Stimulated activated naive CD8-positive, alpha-beta T cell treated with anti-CD3 and anti-CD28 coated beads, Interleukin-15, amount 100 ng/mL, for 72 hours (primary cell): ENCODE measurements around the gene KNOP1.
"Not testable (repeated sequence)": the region's sequence is repeated elsewhere in the genome, so short reads cannot be mapped to it uniquely, and the experiment has no call there.

Experiments used
- ATAC-seq: fragments of 150-1000 bp; cut with Tn5 transposase; 2 replicates; pipeline ENCODE4 v1.10.0; 2021; ENCODE audit warnings: mild to moderate bottlenecking, moderate library complexity
- DNase-seq, 2 donors: peaks; one replicate each; pipeline ENCODE4 v3.0.0; 2021 to 2022
- H3K27ac Mint-ChIP-seq, 2 donors: one replicate each; pipeline ENCODE4 v1.8.0; 2022; ENCODE audit warnings: mild to moderate bottlenecking in 2 of 2, mixed read lengths in 2 of 2, moderate library complexity in 2 of 2
- H3K27me3 Mint-ChIP-seq: one replicate; pipeline ENCODE4 v1.8.0; 2022; ENCODE audit warnings: mixed read lengths
- H3K4me1 Mint-ChIP-seq: one replicate; pipeline ENCODE4 v1.8.0; 2022; ENCODE audit warnings: mild to moderate bottlenecking, mixed read lengths
- H3K4me3 Mint-ChIP-seq, 2 donors: one replicate each; pipeline ENCODE4 v1.8.0; 2022; ENCODE audit warnings: mild to moderate bottlenecking in 2 of 2, mixed read lengths in 2 of 2, moderate library complexity in 1 of 2
- H3K9me3 Mint-ChIP-seq, 2 donors: one replicate each; pipeline ENCODE4 v1.8.0; 2022; ENCODE audit warnings: mixed read lengths in 2 of 2

Gene KNOP1

DNA sequence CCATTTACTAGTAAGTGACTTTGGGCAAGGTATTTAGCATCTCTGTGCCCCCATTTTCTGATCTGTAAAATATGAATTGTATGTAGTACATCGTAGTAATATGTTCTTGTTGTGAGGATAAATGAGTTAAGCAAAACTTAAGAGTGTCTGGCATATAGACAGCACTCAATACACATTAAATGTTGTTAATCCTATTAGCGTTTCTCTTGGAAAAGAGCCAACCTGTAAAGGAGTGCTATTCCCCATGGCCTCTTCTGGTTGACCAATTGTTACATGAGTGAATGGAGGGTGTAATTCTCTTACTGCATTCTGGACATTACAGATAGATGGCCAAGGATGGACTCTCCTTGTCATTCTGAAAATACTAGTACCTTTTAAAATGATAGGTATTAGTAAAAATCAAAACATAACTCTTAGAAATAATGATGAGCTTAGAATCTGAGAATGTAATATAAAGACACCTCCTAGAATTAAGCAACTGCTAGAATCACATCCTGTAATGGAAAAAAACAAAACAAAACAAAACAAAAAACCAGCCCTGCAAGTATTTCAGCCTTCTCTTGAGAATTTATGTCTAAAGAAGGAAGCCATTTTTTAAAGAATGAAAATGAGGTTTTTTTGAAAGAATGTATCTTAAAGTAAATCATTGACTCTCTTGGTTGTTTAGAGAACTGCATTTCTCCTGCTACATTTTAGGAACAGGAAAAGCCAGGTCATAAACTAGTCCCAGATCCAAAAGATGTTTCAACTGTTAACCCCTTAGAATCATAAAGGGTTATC lies 30.6 kb upstream of the KNOP1 start:
- H3K9me3 Mint-ChIP-seq, result no peaks in the 10 kb centered on the region
- H3K4me1 Mint-ChIP-seq, result no peaks in the 10 kb centered on the region
- H3K27ac Mint-ChIP-seq, result no peak overlapping the region
- no peak overlapping the region for H3K4me3 Mint-ChIP-seq
- DNase-seq (no peak), ATAC-seq (no peak)
- H3K27me3 Mint-ChIP-seq, result no peaks in the 10 kb centered on the region

DNA sequence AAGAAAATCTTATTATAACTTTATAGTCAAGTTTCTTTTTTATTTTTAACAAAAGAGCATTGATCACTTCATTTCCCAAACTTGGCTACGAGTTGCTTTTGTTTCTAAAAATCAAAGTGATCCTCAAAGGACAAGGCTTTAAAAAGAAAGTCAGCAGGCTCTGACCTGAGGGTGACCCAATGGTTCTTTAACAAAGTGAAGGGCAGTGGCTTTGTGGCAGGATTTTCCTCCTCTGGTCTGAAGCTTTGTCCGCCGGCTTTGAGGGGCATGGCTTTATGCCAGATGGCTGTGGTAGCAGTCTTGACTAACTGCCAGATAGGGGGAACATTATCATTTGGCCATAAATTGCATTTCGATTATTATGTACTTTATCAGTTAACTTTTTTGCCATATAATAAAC lies 28.5 kb upstream of the KNOP1 start:
- Mint-ChIP-seq H3K4me1 (no peaks in the 10 kb centered on the region), H3K9me3 (no peaks in the 10 kb centered on the region), H3K27me3 (no peaks in the 10 kb centered on the region), H3K4me3 (no peak overlapping the region), H3K27ac (no peak overlapping the region)
- ATAC-seq (no peak), DNase-seq (no peak)

DNA sequence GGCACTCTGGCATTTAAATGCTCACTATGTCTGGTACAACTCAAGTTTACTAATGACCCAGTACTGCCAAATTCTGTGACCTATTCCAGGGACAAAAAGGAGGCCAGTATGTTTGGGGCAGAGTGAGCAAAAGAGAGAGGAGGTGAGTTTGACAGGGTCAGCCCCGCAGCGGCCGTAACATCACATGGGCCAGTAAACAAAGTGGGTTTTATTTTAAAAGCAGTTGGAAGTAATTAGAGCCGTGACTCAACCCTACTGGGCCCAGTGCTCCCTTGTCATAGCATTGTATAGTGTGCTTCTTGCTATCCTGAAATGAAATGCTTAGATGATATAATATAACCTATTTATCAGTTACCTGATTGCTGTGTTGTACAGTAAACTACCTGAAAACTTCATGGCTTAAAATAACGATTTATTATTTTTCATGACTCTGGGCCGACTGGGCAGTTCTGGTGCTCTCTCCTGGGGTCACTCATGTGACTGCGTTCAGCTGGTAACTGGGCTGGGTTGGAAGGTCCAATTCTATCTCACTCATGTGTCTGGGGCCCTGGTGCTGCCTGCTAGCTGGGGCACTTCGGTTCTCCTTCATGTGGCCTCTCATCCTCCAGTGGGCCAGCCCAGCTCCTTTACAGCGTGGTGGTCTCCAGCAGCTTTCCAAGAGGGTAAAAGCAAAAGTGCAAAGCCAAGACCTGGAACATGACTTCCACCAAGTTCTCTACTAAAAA lies 27.4 kb upstream of the KNOP1 start:
- no peaks in the 10 kb centered on the region for H3K4me1 Mint-ChIP-seq
- no peaks in the 10 kb centered on the region for H3K9me3 Mint-ChIP-seq
- ATAC-seq (no peak), DNase-seq (no peak)
- H3K27me3 Mint-ChIP-seq, result no peaks in the 10 kb centered on the region
- H3K4me3 Mint-ChIP-seq, result no peak overlapping the region
- H3K27ac Mint-ChIP-seq, result peak overlapping the region in 1 of 2 donors; percentile 29

DNA sequence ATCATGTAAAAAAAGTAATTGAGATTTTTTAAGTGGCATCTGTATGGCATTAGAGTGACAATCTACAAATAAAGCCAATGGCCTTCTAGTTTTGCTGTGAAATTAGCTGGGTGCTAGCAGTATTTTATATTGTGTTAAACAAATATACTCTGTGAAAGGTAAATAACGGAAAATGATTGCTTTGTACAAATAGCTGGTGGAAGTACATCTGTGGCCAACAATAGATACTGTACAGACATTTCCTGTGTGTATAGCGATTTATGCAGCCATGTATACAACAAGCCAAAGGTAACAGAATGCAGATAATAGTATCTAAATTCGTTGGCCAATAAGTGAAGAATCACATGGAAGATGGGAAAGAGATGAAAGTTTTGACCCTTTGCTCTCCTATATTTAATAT lies 26.6 kb upstream of the KNOP1 start:
- DNase-seq (no peak), ATAC-seq (no peak)
- H3K9me3 Mint-ChIP-seq, result no peaks in the 10 kb centered on the region
- no peak overlapping the region for H3K4me3 Mint-ChIP-seq
- H3K27ac Mint-ChIP-seq, result no peak overlapping the region
- H3K4me1 Mint-ChIP-seq, result no peaks in the 10 kb centered on the region
- no peaks in the 10 kb centered on the region for H3K27me3 Mint-ChIP-seq

DNA sequence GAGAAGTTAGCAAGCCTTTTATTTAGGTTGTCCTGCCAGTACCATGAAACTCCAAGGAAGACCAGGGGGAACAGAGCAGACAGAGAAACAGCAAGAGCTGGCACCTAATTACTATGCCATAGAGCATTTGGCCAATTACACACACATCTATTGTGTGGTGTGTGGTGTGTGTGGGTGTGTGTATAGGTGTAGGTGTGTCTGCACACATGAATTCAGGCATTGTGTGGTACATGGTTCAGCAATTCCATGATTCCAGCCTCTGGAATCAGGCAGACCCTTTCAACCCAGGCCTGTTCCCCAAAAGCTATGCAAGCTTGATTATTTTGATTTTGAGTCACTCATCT lies 25.8 kb upstream of the KNOP1 start:
- no peaks in the 10 kb centered on the region for H3K4me1 Mint-ChIP-seq
- DNase-seq (no peak), ATAC-seq (no peak)
- no peak overlapping the region for H3K27ac Mint-ChIP-seq
- no peak overlapping the region for H3K4me3 Mint-ChIP-seq
- no peaks in the 10 kb centered on the region for H3K9me3 Mint-ChIP-seq
- no peaks in the 10 kb centered on the region for H3K27me3 Mint-ChIP-seq

DNA sequence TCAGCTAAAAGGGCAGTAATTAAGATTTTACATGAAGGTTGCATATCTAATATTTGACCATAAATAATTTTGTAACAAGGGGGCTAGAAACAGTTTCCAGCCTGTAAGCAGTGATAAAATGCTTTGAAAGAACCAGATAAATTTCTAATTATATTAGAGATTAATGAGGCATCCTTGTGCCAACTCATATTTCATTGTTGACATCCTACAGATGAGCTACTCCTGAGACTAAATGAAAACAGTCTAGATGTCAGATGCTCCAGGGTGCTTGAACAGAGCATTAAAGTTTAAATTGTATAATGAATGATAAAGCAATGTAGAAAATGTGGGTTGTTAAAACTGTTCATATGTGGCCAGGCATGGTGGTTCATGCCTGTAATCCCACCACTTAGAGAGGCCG lies 23.3 kb upstream of the KNOP1 start:
- no peak for ATAC-seq
- H3K27ac Mint-ChIP-seq, result no peak overlapping the region
- H3K4me1 Mint-ChIP-seq, result no peaks in the 10 kb centered on the region
- H3K27me3 Mint-ChIP-seq, result no peaks in the 10 kb centered on the region
- no peak for DNase-seq
- H3K4me3 Mint-ChIP-seq, result no peak overlapping the region
- H3K9me3 Mint-ChIP-seq, result no peaks in the 10 kb centered on the region

DNA sequence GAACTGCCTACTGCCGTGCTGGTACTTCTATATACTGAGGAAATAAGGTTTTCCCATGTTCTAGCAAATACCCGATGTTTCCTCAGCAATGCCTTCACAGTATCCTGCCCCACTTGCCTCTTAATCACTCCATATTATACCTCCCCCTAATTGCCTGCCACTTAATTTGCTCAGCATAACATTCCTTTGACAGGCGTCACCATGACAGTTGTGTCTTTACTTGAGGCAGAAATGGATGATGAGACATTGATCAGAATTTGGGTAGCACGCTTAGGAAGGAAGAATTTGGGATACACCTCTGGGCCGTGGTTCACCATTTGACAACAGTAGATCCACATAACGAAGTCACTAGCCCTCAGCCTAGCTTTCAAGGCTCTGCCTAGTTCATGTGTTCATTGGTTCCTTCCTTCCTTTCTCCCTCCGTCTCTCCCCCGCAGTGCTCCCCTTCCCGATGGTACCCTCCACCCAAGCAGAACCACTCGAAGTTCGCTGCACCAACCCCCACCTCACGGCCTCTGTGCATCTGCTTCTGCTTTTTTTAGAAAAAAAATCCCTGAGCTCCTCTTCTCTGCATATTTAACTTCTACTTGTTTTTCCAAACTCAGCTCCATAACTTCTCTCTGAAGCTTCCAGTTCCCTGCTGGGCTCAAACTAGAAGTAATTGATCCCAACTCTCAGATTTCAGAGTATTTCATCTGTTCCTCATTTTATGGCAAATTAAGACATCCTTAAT lies 19.4 kb upstream of the KNOP1 start:
- Mint-ChIP-seq H3K27me3 (no peaks in the 10 kb centered on the region), H3K9me3 (no peaks in the 10 kb centered on the region), H3K27ac (no peak overlapping the region), H3K4me1 (no peaks in the 10 kb centered on the region), H3K4me3 (no peak overlapping the region)
- ATAC-seq, result no peak
- no peak for DNase-seq

DNA sequence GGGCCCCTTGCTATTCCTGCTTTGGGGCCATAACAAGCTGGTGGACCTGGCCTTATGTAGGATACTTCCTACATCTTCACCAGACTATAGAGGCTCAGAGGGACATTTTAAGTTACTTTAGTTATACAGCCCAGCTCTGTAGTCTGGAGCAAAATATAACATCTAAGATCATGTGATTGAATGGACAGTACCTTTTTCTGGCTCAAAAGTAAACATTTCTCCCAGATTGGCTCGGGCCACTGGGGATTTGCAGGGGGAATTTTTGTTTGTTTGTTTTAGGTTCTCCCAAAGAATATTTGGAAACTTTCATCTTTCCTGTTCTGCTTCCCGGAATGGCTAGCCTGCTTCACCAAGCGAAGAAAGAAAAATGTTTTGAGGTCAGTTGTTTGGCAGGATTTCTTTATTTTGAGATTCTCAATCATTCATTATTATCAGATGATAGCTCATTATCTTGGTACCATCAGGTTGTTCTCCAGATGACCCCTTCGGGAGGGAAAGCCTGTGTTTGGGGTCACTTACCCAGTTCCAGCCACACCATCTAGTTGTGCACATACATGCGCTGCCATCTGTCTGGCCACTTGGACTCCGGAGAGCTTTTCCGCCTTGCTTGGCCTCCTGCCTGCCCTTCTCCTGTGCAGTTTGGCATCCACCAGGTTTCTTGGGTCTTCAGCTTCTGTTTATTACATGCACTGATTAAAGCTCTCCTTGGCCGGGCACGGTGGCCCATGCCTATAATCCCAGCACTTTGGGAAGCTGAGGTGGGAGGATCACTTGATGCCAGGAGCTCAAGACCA lies 17.2 kb upstream of the KNOP1 start:
- Mint-ChIP-seq H3K4me3 (no peak overlapping the region), H3K27me3 (no peaks in the 10 kb centered on the region), H3K4me1 (no peaks in the 10 kb centered on the region), H3K9me3 (no peaks in the 10 kb centered on the region), H3K27ac (no peak overlapping the region)
- ATAC-seq, result no peak
- no peak for DNase-seq

DNA sequence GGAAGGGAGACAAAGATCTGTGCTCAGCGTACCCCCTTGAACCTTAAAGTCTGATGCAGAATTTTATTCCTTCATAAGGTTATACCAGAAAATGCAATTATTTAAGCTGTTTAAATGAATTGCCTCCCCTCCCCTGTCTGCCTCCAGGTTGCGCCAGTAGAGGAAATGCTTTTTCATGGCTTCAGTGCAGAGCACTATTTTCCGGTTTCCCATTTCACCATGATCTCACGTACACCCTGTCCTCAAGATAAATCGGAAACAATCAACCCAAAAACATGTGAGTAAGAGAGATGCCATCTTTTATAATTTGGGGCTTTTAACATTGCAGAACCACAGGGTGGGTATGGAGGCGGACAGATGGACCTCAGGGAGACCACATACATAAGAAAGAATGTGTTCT lies 15.5 kb upstream of the KNOP1 start:
- no peaks in the 10 kb centered on the region for H3K27me3 Mint-ChIP-seq
- no peak overlapping the region for H3K27ac Mint-ChIP-seq
- no peak overlapping the region for H3K4me3 Mint-ChIP-seq
- H3K4me1 Mint-ChIP-seq, result no peaks in the 10 kb centered on the region
- no peaks in the 10 kb centered on the region for H3K9me3 Mint-ChIP-seq
- no peak for DNase-seq
- ATAC-seq, result no peak

DNA sequence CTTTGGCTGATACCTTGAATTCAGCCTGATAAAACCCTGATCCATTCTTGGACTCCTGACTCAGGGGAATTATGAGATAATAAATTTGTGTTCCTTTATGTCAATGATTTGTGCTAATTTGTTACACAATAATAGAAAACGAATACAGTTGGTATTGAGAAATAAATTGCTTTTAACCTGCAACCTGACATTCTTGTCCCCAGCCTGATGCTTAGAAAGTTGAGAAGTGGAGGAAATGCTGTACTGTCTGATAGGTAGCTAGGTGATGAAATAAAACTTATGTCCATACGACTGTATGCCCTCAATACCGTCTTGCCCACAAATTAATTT lies 10.6 kb upstream of the KNOP1 start:
- no peak overlapping the region for H3K4me3 Mint-ChIP-seq
- H3K4me1 Mint-ChIP-seq, result no peaks in the 10 kb centered on the region
- no peak for ATAC-seq
- no peaks in the 10 kb centered on the region for H3K9me3 Mint-ChIP-seq
- H3K27me3 Mint-ChIP-seq, result no peaks in the 10 kb centered on the region
- H3K27ac Mint-ChIP-seq, result no peak overlapping the region
- no peak for DNase-seq

DNA sequence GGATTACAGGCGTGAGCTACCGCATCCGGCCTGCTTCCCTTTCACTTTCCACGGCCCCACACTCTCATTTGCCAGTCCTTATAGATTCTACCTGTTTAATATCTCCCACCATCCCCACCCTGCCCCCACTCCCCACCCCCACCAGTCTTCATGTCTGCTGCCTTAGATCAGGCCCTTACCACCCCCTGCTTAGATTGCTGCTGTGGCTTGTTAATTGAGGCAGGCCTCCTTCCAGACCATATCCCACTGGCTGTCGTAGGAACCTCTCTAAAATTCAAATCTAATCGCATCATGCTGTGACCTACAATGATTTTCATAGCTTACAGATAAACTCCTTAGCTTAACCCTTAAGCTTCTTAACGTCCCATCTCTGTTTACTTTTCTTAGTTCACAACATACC lies 5.0 kb upstream of the KNOP1 start:
- Mint-ChIP-seq H3K27ac (no peak overlapping the region), H3K9me3 (no peaks in the 10 kb centered on the region), H3K4me3 (no peak overlapping the region), H3K27me3 (no peaks in the 10 kb centered on the region), H3K4me1 (no peaks in the 10 kb centered on the region)
- ATAC-seq (no peak), DNase-seq (no peak)

DNA sequence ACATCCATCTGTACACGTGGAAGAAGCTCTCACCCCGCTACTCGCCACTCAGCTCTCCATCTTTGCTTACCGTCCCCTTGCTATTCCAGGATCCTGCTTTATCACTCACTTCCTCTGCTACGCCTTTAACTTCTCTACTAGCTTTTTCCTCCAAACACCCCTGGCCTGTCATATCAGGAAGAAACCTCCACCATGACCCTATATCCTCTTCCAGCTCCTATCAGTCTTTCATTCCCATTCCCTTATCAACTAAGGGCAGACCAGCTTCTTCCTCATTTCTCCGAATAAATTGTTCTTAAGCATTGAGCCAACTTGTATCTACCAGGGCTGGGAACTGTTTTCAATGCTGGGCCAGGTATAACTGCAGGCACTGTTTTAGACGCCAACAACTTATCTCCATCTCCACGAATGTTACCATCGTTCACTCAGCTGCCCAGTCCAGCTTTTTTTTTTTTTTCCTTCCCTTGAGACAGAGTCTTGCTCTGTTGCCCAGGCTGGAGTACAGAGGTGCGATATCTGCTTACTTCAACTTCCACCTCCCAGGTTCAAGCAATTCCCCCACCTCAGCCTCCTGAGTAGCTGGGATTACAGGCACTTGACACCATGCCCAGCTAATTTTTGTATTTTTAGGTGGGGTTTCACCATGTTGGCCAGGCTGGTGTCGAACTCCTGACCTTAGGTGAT lies 4.4 kb upstream of the KNOP1 start:
- no peaks in the 10 kb centered on the region for H3K9me3 Mint-ChIP-seq
- DNase-seq, result no peak
- H3K4me1 Mint-ChIP-seq, result no peaks in the 10 kb centered on the region
- ATAC-seq, result no peak
- no peaks in the 10 kb centered on the region for H3K27me3 Mint-ChIP-seq
- H3K4me3 Mint-ChIP-seq, result no peak overlapping the region
- no peak overlapping the region for H3K27ac Mint-ChIP-seq

DNA sequence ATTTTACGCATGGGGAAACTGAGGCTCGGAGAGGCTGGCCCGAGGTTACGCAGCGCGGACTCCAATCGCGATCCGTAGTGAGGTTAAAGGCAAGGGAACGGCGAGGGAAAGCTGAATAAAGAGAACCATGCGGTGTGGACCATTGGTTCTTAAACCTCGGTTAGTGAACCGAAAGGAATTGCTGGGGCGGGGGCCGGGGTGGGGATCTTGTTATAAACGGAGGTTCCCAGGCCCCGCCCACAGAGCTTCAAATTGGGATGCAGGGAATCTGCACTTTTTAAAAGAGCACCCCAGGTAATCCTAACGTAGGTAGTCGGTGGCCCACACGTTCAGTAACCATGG lies 568 bp upstream of the KNOP1 start:
- DNase-seq (no peak), ATAC-seq (peak; percentile 16)
- Mint-ChIP-seq H3K27ac (no peak overlapping the region), H3K4me3 (peak overlapping the region; percentile 82 to 90), H3K27me3 (no peaks in the 10 kb centered on the region), H3K4me1 (peaks cover 33% of the 10 kb centered on the region), H3K9me3 (no peaks in the 10 kb centered on the region)

DNA sequence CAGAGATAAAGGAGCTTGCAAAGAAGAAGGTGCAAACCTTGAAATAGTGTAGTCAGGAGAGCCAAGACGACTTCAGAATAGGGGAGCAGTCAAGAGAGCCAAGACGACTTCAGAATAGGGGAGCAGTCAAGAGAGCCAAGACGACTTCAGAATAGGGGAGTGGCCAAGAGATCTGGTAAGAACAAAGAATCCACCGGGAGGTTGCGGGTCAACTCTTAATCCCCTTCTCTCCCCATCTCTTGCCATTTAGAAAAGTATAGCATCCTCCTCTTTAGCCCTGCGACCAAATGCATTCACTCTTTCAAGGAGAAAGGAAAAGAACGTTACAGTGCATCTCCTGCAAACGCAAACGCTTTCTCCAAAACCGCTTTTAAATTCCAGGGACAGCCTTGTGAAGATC lies 713 bp downstream of the KNOP1 start:
- Mint-ChIP-seq H3K27me3 (no peaks in the 10 kb centered on the region), H3K9me3 (no peaks in the 10 kb centered on the region), H3K27ac (peak overlapping the region; percentile 92 to 97), H3K4me1 (peaks cover 33% of the 10 kb centered on the region), H3K4me3 (peak overlapping the region; percentile 82 to 90)
- DNase-seq (peak in 1 of 2 donors; percentile 3), ATAC-seq (no peak)

DNA sequence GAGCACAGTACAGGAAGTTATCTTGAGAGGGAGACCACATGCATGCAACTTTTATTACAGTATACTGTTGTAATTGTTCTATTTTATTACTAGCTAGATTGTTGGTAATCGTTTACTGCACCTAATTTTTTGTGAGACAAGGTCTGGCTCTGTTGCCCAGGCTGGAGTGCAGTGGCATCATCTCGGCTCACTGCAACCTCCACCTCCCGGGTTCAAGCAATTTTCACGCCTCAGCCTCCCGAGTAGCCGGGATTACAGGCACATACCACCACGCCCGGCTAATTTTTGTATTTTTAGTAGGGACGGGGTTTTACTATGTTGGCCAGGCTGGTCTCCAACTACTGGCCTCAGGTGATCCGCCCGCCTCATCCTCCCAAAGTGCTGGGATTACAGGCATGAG lies 1.3 kb downstream of the KNOP1 start:
- Mint-ChIP-seq H3K4me3 (peak overlapping the region; percentile 82 to 90), H3K27ac (peak overlapping the region; percentile 77 to 92), H3K4me1 (peaks cover 36% of the 10 kb centered on the region)
- not testable (repeated sequence) for H3K27me3 Mint-ChIP-seq, ATAC-seq, H3K9me3 Mint-ChIP-seq, DNase-seq
